Stimulated activated CD8-positive, alpha-beta memory T cell treated with anti-CD3 and anti-CD28 coated beads, Interleukin-2, amount 100 ng/mL, for 1 hour (primary cell): ENCODE data around the gene UBP1.
"Not testable (repeated sequence)": the region's sequence is repeated elsewhere in the genome, so short reads cannot be mapped to it uniquely, and the experiment has no call there.

Source experiments
- DNase-seq, 2 donors: peaks; one replicate each; pipeline ENCODE4 v3.0.0-alpha.2; 2020; ENCODE audit warnings: low read depth in 2 of 2

The UBP1 gene

GRCh38 chr3:33433843-33434242 is 6.4 kb downstream of the UBP1 start:
- DNase-seq, result no peak

DNA sequence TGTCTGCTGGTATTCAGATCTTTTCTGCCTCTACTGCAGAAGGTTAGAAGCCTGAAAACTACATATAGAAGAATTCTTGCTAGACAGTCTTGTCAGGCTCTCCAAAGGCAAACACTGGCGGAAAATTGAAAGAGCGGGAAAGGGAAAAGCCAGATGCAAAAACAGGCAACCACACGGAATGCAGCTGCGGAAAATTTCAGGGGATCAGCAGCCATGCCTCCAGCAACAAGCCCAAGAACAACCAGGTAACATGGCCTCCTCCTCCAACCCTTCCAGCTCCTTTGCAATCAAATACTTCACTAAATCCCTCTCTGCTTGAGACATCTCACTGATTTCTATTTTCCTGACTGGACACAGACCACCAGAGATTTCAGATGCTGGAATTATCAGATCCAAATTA is 9.6 kb downstream of the UBP1 start:
- DNase-seq, result no peak

- DNase-seq, result no peak
Measured at GRCh38 chr3:33430061-33430460, 10.1 kb downstream of the UBP1 start.

- not testable (repeated sequence) for DNase-seq
Measured at GRCh38 chr3:33429306-33429705, 10.9 kb downstream of the UBP1 start.

DNA sequence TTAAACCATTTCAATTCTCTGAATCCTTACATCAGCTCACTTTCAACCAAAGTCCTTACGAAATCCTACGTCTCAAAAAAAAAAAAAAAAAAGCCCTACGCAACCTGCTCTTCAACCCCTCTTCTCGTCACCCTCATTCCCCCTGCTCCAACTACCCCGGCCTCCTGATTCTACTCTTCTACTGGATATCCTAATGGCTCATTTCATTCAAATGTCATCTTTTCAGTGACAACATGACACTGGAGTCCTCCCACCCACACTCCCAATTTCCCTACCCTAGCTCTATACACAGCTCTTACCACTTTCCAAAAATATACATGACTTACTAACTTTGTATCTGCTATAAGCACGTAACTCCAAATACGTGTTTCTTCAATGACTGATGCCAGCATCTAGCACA is 11.5 kb downstream of the UBP1 start:
- DNase-seq, result no peak

GRCh38 chr3:33426630-33427317 is 13.4 kb downstream of the UBP1 start:
- no peak for DNase-seq

GRCh38 chr3:33426068-33426467 is 14.1 kb downstream of the UBP1 start:
- no peak for DNase-seq

DNA sequence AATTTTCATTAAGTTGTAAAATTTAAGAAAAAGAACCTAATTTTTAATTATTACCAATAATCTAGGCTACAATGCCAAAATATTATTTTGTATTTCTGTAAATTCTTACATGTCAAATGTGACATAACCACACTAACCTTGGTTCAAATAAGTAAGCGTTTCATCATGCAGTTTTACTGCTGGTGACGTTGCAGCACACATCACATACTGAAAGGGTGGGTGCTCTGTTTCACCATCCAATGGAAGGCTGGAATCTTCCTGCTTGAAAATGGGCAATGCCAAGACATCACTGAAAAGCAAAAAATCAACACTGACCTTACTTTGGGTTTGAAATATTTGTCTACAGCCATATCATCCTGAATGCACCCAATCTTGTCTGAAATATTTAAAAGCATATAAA is 14.8 kb downstream of the UBP1 start:
- DNase-seq, result no peak

DNA sequence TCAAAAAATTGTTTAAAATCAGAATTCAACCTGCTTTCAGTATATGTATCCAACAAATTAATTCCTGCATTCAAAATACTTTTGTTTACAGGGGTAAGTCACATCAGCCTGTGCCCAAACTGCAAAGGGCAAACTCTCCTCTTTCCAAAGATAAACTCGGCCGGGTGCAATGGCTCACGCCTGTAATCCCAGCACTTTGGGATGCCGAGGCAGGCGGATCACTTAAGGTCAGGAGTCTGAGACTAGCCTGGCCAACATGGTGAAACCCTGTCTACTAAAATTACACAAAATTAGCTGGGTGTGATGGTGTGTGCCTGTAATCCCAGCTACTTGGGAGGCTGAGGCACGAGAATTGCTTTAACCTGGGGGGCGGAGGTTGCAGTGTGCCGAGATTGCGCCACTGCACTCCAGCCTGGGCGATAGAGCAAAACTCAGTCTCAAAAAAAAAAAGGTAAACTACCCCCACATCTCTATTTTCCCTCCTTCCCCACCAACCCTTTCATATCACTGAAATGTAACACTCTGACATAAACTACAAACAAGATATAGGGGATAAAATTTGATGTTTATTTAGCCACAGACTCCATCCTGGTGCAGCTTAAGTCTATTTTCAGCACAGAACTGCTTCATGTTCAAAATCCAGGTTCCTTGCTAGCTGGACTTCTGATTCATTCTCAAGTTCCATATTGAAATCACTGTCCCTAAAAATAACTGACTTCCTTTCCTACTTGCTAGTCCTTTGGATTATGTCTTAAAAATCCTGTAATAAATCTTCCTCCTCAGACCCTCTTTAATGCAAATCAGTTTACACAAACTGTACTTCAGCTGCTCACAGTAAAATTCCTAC is 15.4 kb downstream of the UBP1 start:
- no peak for DNase-seq

GRCh38 chr3:33420966-33421365 is 19.2 kb downstream of the UBP1 start:
- no peak for DNase-seq

GRCh38 chr3:33419948-33420347 is 20.3 kb downstream of the UBP1 start:
- no peak for DNase-seq

DNA sequence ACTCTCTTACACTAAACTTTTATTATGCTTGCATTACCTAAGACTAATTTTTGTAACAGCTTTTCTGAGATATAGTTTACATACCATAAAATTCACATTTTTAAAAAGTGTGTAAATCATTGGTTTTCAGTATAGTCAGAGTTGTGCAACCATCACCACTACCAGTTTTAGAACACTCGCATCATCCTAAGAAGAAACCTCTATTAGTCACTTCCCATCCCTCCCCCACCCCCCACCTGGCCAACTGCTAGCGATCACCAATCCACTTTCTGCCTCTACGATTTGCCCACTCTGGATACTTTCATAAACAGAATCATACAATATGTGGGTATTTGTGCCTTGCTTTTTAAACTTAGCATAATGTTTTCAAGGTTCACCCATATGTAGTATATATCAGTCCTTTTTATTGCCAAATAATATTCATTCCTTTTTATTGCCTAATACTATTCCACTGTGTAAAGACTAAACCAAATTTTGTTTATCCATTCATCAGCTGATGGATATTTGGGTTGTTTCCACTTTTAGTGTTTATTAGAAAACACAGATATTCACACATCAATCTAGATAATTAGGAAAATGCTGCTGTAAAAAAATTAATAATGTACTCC is 23.0 kb downstream of the UBP1 start:
- no peak for DNase-seq

- not testable (repeated sequence) for DNase-seq
Measured at GRCh38 chr3:33410816-33411215, 29.4 kb downstream of the UBP1 start.

- no peak for DNase-seq
Measured at GRCh38 chr3:33403756-33404155, 36.4 kb downstream of the UBP1 start.

DNA sequence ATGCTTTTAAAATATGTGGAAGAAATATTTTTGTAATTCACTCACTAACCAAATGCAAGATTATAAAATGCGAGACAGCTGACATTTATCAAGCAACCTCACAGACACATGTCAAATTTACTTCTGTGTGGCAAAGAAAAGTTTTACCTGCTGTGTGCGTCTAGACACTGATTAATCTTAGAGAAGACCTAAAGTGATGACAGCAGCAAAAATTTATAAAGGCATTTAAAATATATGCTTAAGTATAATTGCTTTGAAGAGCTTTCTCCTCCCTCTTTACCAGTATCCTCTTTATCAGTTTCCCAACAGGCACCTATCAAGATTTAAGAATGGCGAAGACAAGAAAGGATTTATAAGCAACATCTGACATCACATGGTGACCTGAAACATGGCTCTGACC is 37.3 kb downstream of the UBP1 start:
- DNase-seq, result no peak

DNA sequence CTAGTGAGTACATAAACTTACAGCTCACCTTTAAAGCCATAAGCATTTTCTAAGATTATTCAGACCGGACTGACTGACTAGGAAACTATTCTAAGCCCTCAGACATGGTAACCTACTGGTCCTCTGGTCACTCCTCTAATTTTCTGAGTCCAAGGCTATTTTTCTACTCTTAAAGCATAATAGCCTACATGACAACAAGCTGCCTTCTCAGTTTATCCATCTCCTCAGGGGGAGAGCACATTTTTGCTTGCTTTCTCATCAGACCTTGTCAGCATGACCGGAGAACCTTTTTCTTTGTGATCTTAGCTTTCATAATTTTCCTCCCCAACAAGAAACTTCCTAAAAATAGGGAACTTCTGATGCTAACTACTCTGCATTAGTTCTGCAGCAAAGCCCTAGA is 38.4 kb downstream of the UBP1 start:
- no peak for DNase-seq

DNA sequence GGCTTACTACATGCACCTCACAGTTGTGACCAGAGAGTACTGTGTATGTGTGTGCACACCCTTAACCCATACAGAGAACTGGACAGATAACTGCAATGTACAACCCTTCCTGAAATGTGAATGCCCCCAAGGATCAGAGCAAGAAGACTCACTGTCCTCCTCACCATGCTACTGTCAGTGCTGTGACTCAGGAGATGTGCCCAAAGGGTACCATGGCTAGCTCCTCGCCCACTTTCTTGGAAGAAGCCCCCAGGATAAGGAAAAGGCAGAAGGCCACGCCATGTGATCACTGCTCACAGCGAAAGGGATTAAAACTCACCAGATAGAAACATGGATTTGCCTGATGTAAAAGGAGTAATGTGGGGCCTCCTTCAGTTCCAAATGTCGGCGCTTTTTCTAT is 41.8 kb downstream of the UBP1 start:
- no peak for DNase-seq

GRCh38 chr3:33395900-33396299 is 44.3 kb downstream of the UBP1 start:
- DNase-seq, result no peak

DNA sequence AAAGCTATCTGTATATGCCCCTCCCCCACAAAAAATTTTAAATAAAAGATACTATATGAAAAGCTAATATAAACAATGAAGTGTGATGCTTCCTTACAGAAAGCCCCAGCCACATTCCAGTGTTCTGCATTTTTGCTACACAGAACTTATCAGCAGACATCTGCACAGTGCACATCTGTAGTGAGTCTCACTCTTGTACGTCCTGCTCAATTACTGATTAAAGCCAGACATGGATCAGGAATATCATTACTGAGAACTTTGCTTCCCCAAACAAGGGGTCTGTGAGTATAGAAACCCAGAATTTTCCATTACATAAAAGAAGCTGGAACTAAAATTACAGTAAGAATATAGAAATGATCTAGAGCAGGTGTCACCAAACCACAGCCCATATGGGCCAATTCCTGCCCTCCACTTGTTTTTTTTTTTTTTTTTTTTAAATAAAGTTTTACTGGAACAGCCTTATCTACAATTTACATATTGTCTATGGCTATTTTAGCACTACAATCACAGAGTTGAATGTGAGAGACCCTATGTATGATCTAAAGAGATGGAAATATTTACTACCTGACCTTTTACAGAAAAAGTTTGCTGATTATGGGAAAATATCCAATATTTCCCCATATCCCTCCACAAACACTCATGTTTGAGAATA is 45.7 kb downstream of the UBP1 start:
- DNase-seq, result no peak

GRCh38 chr3:33392703-33393125 is 47.5 kb downstream of the UBP1 start:
- no peak for DNase-seq

DNA sequence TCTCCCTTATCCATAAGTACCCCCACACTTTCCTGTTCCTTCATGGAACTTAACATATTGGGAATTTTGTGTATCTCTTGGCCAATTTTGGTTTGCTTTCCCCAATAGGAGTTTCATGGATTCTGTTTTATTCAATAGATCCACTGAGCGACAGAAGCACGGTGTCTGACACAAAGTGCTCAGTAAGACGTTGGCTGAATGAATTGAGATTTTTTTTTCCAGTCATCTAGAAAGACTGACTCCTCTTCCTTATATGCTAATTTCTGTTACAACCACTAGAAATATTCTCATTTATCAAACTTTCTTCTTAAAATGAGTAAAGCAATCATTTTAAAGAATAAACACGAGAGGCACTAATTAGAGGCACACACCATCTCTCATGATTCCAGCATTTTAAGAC is 48.1 kb downstream of the UBP1 start:
- DNase-seq, result no peak

GRCh38 chr3:33391255-33391995 is 48.8 kb downstream of the UBP1 start:
- no peak for DNase-seq
